ENCODE data around the gene PNN.
"Not testable (repeated sequence)": the region's sequence is repeated elsewhere in the genome, so short reads cannot be mapped to it uniquely, and the experiment has no call there.

The PNN gene

DNA sequence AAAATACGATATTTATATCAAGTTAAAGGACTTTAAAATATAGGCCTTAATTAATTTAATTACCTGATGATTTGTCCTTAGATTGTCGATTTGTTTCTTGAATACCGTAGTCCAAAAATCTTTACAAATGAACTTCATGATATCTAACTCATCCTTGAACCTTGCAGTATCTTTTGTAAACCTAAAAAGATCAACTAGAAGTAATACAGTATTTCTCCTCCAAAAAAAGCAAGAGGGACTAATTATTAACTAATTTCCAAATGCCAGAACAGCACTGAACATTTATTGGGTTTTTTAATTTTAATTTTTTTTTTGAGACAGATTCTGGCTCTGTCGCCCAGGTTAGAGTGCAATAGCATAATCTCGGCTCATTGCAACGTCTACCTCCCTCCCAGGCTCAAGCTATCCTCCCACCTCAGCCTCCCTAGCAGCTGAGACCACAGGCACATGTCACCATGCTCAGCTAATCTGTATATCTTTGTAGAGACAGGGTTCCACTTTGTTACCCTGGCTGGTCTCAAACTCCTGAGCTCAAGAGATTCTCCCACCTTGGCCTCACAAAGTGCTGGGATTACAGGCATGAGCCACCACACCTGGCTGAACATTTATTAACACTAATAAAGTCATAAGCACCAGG lies 16.7 kb upstream of the PNN start:
- Histone ChIP-seq H3K9me3 (ENCODE audit: control insufficient read depth in 1 of 2, low read length in 2 of 2) (no peaks in the 10 kb centered on the region), H3K27ac (ENCODE audit: low read depth, low read length) (no peak overlapping the region), H3K4me3 (ENCODE audit: low read depth in 1 of 2, low read length in 2 of 2) (no peak overlapping the region), H3K4me1 (ENCODE audit: control insufficient read depth in 1 of 2, insufficient read depth in 2 of 2, low read length in 2 of 2) (no peaks in the 10 kb centered on the region), H3K36me3 (ENCODE audit: control insufficient read depth in 1 of 2, insufficient read depth in 2 of 2, low read length in 2 of 2) (peaks cover 11 to 48% of the 10 kb centered on the region in 2 donors), H3K9ac (ENCODE audit: low read depth in 1 of 2, low read length in 2 of 2) (no peak overlapping the region), H3K27me3 (ENCODE audit: control insufficient read depth in 1 of 2, insufficient read depth in 2 of 2, low read length in 2 of 2) (no peaks in the 10 kb centered on the region)

DNA sequence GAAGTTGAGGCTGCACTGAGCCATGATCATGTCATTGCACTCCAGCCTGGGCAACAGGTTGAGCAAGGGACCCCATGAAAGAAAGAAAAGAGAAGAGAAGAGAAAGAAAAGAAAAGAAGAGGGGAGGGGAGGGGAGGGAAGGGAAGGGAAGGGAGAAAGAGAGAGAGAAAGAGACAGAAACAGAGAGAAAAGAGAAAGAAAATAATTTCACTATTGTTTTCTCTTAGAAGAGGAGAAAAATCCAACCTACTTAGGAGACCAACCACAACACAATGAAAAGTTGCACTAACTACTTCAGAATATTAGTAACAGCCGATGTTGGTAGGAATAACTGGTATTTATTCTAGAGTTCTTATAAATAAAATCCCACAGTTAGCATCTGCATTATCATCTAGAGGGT lies 14.6 kb upstream of the PNN start:
- no peaks in the 10 kb centered on the region for H3K4me1 ChIP-seq (ENCODE audit: control insufficient read depth in 1 of 2, insufficient read depth in 2 of 2, low read length in 2 of 2)
- no peaks in the 10 kb centered on the region for H3K9me3 ChIP-seq (ENCODE audit: control insufficient read depth in 1 of 2, low read length in 2 of 2)
- H3K36me3 ChIP-seq (ENCODE audit: control insufficient read depth in 1 of 2, insufficient read depth in 2 of 2, low read length in 2 of 2), result peaks cover 11 to 38% of the 10 kb centered on the region in 2 donors
- no peak overlapping the region for H3K9ac ChIP-seq (ENCODE audit: low read depth in 1 of 2, low read length in 2 of 2)
- H3K27ac ChIP-seq (ENCODE audit: low read depth, low read length), result no peak overlapping the region
- no peak overlapping the region for H3K4me3 ChIP-seq (ENCODE audit: low read depth in 1 of 2, low read length in 2 of 2)
- H3K27me3 ChIP-seq (ENCODE audit: control insufficient read depth in 1 of 2, insufficient read depth in 2 of 2, low read length in 2 of 2), result no peaks in the 10 kb centered on the region

GRCh38 chr14:39167797-39168320 lies 7.2 kb upstream of the PNN start:
- H3K36me3 ChIP-seq (ENCODE audit: control insufficient read depth in 1 of 2, insufficient read depth in 2 of 2, low read length in 2 of 2); H3K27ac ChIP-seq (ENCODE audit: low read depth, low read length); H3K9me3 ChIP-seq (ENCODE audit: control insufficient read depth in 1 of 2, low read length in 2 of 2); H3K27me3 ChIP-seq (ENCODE audit: control insufficient read depth in 1 of 2, insufficient read depth in 2 of 2, low read length in 2 of 2): not testable (repeated sequence)
- Histone ChIP-seq H3K4me1 (ENCODE audit: control insufficient read depth in 1 of 2, insufficient read depth in 2 of 2, low read length in 2 of 2) (peaks cover 20 to 21% of the 10 kb centered on the region in 2 donors), H3K9ac (ENCODE audit: low read depth in 1 of 2, low read length in 2 of 2) (peak overlapping the region in 1 of 2 donors; percentile 96), H3K4me3 (ENCODE audit: low read depth in 1 of 2, low read length in 2 of 2) (peak overlapping the region in 1 of 2 donors; percentile 90)

DNA sequence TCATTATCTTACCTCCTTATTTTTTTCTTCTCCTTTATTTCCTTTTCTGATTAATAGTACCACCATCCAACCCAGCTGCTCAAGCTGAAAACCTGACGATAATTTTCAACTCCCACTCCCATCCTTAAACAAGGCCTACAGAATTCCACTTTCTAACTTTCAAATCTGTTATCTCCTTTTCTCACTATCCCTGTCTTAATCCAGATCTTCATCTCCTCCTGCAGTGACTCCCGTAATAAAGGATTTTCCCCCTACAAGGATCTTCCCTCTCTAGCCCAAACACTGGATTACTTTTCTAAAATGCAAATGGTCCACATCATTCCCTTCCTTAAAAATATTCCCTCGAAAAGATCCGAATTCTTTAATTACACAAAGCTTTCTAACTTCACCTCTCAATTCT lies 6.5 kb upstream of the PNN start:
- H3K27ac ChIP-seq (ENCODE audit: low read depth, low read length), result no peak overlapping the region
- H3K36me3 ChIP-seq (ENCODE audit: control insufficient read depth in 1 of 2, insufficient read depth in 2 of 2, low read length in 2 of 2), result peaks cover 0 to 4% of the 10 kb centered on the region in 2 donors
- H3K9me3 ChIP-seq (ENCODE audit: control insufficient read depth in 1 of 2, low read length in 2 of 2), result no peaks in the 10 kb centered on the region
- H3K4me1 ChIP-seq (ENCODE audit: control insufficient read depth in 1 of 2, insufficient read depth in 2 of 2, low read length in 2 of 2), result peaks cover 20 to 21% of the 10 kb centered on the region in 2 donors
- H3K9ac ChIP-seq (ENCODE audit: low read depth in 1 of 2, low read length in 2 of 2), result peak overlapping the region in 1 of 2 donors; percentile 96
- peak overlapping the region; percentile 90 to 98 for H3K4me3 ChIP-seq (ENCODE audit: low read depth in 1 of 2, low read length in 2 of 2)
- H3K27me3 ChIP-seq (ENCODE audit: control insufficient read depth in 1 of 2, insufficient read depth in 2 of 2, low read length in 2 of 2), result no peaks in the 10 kb centered on the region

DNA sequence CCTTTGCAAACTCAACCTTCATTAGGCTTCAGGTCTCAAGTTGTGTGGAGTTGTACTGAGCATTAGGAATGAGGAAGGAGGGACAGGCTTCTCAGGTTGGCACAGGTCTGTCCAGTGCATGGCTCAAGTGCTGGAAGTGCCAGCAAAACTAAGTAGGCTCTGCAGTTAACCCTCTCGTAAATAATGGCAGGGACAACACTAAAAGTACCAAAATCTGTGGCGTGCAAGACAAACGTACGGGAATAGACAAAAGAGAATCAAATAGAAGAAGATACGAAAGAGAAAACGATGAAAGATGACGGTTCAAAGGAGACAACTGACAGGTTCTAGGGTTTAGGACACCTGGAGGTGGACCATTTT lies 5.5 kb upstream of the PNN start:
- peaks cover 21 to 22% of the 10 kb centered on the region in 2 donors for H3K4me1 ChIP-seq (ENCODE audit: control insufficient read depth in 1 of 2, insufficient read depth in 2 of 2, low read length in 2 of 2)
- no peaks in the 10 kb centered on the region for H3K9me3 ChIP-seq (ENCODE audit: control insufficient read depth in 1 of 2, low read length in 2 of 2)
- peak overlapping the region; percentile 96 for H3K9ac ChIP-seq (ENCODE audit: low read depth in 1 of 2, low read length in 2 of 2)
- H3K27ac ChIP-seq (ENCODE audit: low read depth, low read length), result peak overlapping the region; percentile 98
- H3K36me3 ChIP-seq (ENCODE audit: control insufficient read depth in 1 of 2, insufficient read depth in 2 of 2, low read length in 2 of 2), result peaks cover 0 to 3% of the 10 kb centered on the region in 2 donors
- H3K4me3 ChIP-seq (ENCODE audit: low read depth in 1 of 2, low read length in 2 of 2), result peak overlapping the region; percentile 90 to 98
- H3K27me3 ChIP-seq (ENCODE audit: control insufficient read depth in 1 of 2, insufficient read depth in 2 of 2, low read length in 2 of 2), result no peaks in the 10 kb centered on the region

GRCh38 chr14:39173198-39173597 lies 1.9 kb upstream of the PNN start:
- H3K27ac ChIP-seq (ENCODE audit: low read depth, low read length), result no peak overlapping the region
- peaks cover 0 to 2% of the 10 kb centered on the region in 2 donors for H3K9me3 ChIP-seq (ENCODE audit: control insufficient read depth in 1 of 2, low read length in 2 of 2)
- H3K4me1 ChIP-seq (ENCODE audit: control insufficient read depth in 1 of 2, insufficient read depth in 2 of 2, low read length in 2 of 2), result peaks cover 14 to 27% of the 10 kb centered on the region in 2 donors
- no peak overlapping the region for H3K4me3 ChIP-seq (ENCODE audit: low read depth in 1 of 2, low read length in 2 of 2)
- H3K27me3 ChIP-seq (ENCODE audit: control insufficient read depth in 1 of 2, insufficient read depth in 2 of 2, low read length in 2 of 2), result no peaks in the 10 kb centered on the region
- H3K9ac ChIP-seq (ENCODE audit: low read depth in 1 of 2, low read length in 2 of 2), result no peak overlapping the region
- peaks cover 11 to 17% of the 10 kb centered on the region in 2 donors for H3K36me3 ChIP-seq (ENCODE audit: control insufficient read depth in 1 of 2, insufficient read depth in 2 of 2, low read length in 2 of 2)

GRCh38 chr14:39175445-39176262 lies 600 bp downstream of the PNN start:
- Histone ChIP-seq H3K9me3 (ENCODE audit: control insufficient read depth in 1 of 2, low read length in 2 of 2) (peaks cover 0 to 2% of the 10 kb centered on the region in 2 donors), H3K27ac (ENCODE audit: low read depth, low read length) (peak overlapping the region; percentile 94), H3K27me3 (ENCODE audit: control insufficient read depth in 1 of 2, insufficient read depth in 2 of 2, low read length in 2 of 2) (no peaks in the 10 kb centered on the region)

DNA sequence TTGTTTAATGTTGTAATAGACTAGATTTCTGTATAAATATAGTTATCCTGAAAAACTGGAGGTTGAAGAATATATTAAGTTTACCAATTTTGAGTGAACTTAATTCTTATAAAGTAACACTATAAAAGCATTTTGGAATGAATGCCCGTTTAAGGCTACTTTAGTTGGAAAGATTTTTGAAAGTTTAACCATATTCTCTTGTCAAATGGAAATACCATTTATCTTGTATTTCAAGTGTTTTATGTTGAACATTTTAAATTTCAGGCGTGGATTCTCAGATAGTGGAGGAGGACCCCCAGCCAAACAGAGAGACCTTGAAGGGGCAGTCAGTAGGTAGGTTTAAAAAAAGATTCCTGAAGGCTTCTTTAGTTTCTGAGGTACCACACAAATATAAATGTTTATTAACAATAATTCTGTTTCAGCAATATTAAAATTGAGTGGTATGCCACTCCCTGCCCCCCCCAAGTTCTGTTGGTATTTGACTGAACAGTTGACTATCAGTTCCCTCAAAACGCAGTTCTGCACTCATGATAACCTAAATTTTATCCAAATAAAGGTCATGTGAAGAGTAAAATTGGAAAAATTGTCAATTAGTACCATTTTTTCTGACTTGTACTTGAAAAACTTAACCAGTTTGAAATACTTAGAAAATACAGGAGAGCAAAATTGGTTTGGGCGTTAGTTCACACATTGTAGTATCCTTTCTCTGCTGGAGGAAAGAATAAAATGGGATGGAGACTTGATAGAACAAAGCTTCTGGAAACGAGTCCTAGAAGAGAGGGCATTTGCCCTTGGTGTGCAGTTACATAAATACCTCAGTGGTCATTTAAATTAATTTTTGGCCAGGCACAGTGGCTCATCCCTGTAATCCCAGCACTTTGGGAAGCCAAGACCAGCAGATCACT lies 1.5 kb downstream of the PNN start:
- Histone ChIP-seq H3K9me3 (ENCODE audit: control insufficient read depth in 1 of 2, low read length in 2 of 2) (peaks cover 0 to 2% of the 10 kb centered on the region in 2 donors), H3K27me3 (ENCODE audit: control insufficient read depth in 1 of 2, insufficient read depth in 2 of 2, low read length in 2 of 2) (no peaks in the 10 kb centered on the region), H3K4me3 (ENCODE audit: low read depth in 1 of 2, low read length in 2 of 2) (peak overlapping the region; percentile 93 to 98), H3K4me1 (ENCODE audit: control insufficient read depth in 1 of 2, insufficient read depth in 2 of 2, low read length in 2 of 2) (peaks cover 0 to 13% of the 10 kb centered on the region in 2 donors), H3K36me3 (ENCODE audit: control insufficient read depth in 1 of 2, insufficient read depth in 2 of 2, low read length in 2 of 2) (peaks cover 26 to 49% of the 10 kb centered on the region in 2 donors), H3K9ac (ENCODE audit: low read depth in 1 of 2, low read length in 2 of 2) (peak overlapping the region; percentile 94 to 99), H3K27ac (ENCODE audit: low read depth, low read length) (no peak overlapping the region)

More at GRCh38 chr14:39175445-39176262, 600 bp downstream of the PNN start:
- H3K36me3 ChIP-seq (ENCODE audit: control insufficient read depth in 1 of 2, insufficient read depth in 2 of 2, low read length in 2 of 2), result peaks cover 18 to 40% of the 10 kb centered on the region in 2 donors
- peak overlapping the region; percentile 93 to 98 for H3K4me3 ChIP-seq (ENCODE audit: low read depth in 1 of 2, low read length in 2 of 2)
- peaks cover 4 to 17% of the 10 kb centered on the region in 2 donors for H3K4me1 ChIP-seq (ENCODE audit: control insufficient read depth in 1 of 2, insufficient read depth in 2 of 2, low read length in 2 of 2)
- peak overlapping the region; percentile 94 to 99 for H3K9ac ChIP-seq (ENCODE audit: low read depth in 1 of 2, low read length in 2 of 2)

DNA sequence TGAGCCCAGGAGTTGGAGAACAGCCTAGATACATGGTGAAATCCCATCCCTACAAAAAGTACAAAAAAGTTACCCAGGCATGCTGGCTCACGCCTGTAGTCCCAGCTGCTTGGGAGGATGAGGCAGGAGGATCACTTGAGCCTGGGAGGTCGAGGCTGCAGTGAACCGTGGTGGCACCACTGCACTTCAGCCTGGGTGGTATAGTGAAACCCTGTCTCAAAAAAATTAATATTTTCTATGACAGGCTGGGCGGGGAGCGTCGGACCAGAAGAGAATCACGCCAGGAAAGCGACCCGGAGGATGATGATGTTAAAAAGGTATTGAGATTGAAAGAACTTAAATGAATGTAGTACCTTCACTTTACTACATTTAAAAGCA lies 2.1 kb downstream of the PNN start:
- no peak overlapping the region for H3K4me3 ChIP-seq (ENCODE audit: low read depth in 1 of 2, low read length in 2 of 2)
- no peak overlapping the region for H3K9ac ChIP-seq (ENCODE audit: low read depth in 1 of 2, low read length in 2 of 2)
- H3K27me3 ChIP-seq (ENCODE audit: control insufficient read depth in 1 of 2, insufficient read depth in 2 of 2, low read length in 2 of 2), result no peaks in the 10 kb centered on the region
- peaks cover 0 to 13% of the 10 kb centered on the region in 2 donors for H3K4me1 ChIP-seq (ENCODE audit: control insufficient read depth in 1 of 2, insufficient read depth in 2 of 2, low read length in 2 of 2)
- H3K36me3 ChIP-seq (ENCODE audit: control insufficient read depth in 1 of 2, insufficient read depth in 2 of 2, low read length in 2 of 2), result peaks cover 28 to 54% of the 10 kb centered on the region in 2 donors
- H3K9me3 ChIP-seq (ENCODE audit: control insufficient read depth in 1 of 2, low read length in 2 of 2), result peaks cover 0 to 2% of the 10 kb centered on the region in 2 donors
- H3K27ac ChIP-seq (ENCODE audit: low read depth, low read length), result no peak overlapping the region
